ENCODE measurements around the gene KIAA1217. TPM values are rescaled to one million over a fixed set of nuclear protein-coding genes. Genes with fewer than 3 reads are reported as not detected.

The KIAA1217 gene
- total and polyA plus RNA-seq, 2 of the 8 experiments (the other 6 are each of a cell fraction or from before 2014, with no cell fraction given), result 4.5 to 15.6 TPM

DNA sequence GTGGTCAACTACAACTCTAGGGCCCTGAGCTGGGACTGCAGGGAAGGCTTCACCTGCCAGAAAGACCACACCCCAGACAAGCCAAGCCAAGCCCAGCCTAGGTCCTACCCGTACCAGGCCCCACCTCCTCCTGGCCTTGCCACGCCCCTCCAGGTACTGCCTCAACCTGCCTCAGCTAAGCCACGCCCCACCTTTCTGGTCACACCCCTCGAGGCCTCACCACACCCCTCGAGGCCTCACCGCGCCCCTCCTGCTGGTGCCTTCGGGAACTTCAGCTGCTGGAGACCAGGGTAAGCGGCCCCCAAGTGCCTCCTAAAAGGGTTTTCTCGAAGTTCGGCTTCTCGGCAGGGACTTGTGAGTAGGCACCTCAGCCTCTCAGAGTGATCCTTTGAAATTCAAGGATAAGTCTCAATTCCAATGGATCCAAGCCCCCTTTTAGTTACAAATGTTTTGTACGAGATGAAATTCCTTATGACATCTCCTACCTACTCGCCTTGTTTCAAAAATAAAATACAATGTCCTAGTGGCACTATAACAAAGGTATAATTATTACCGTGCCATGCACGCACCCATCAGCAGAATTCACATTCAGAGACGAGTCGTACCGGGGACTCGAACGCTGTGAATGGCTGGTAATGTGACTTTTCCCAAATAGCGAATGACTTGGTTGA is 343.5 kb downstream of the KIAA1217 start (continued):
- no peak for TF ChIP-seq CEBPB (IDR thresholded peaks at IDR 0.05; ENCODE audit: low read depth, low read length)

Measured in H1 (cell line).